ENCODE measurements around the gene NEBL.

The NEBL gene

DNA sequence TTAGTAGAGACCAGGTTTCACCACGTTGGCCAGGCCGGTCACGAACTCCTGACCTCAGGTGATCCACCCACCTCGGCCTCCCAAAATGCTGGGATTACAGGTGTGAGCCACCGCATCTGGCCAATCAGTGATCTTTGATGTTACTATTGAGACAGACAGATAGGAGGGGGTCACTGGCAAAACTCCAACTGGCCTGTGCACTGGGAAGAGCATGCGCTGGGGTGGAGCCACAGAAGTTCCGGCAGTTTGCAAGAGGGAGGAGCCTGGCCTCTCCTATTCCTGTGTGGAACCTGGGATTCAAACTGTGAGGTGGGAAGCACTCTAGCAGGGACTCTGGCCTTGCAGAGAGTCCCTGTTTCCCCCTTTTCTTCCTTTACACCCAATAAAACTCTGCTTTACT, 60.7 kb downstream of the NEBL start:
- H3K4me3 ChIP-seq (replicated peaks in 1 of 2; ENCODE audit: low read depth in 2 of 2, low read length in 2 of 2), result no peak overlapping the region
- no peak for DNase-seq (ENCODE audit: low read depth in 2 of 2)
- TF ChIP-seq, protein P1, sequence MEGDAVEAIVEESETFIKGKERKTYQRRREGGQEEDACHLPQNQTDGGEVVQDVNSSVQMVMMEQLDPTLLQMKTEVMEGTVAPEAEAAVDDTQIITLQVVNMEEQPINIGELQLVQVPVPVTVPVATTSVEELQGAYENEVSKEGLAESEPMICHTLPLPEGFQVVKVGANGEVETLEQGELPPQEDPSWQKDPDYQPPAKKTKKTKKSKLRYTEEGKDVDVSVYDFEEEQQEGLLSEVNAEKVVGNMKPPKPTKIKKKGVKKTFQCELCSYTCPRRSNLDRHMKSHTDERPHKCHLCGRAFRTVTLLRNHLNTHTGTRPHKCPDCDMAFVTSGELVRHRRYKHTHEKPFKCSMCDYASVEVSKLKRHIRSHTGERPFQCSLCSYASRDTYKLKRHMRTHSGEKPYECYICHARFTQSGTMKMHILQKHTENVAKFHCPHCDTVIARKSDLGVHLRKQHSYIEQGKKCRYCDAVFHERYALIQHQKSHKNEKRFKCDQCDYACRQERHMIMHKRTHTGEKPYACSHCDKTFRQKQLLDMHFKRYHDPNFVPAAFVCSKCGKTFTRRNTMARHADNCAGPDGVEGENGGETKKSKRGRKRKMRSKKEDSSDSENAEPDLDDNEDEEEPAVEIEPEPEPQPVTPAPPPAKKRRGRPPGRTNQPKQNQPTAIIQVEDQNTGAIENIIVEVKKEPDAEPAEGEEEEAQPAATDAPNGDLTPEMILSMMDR (IDR thresholded peaks at IDR 0.05; ENCODE audit: low read depth, low read length), result no peak

DNA sequence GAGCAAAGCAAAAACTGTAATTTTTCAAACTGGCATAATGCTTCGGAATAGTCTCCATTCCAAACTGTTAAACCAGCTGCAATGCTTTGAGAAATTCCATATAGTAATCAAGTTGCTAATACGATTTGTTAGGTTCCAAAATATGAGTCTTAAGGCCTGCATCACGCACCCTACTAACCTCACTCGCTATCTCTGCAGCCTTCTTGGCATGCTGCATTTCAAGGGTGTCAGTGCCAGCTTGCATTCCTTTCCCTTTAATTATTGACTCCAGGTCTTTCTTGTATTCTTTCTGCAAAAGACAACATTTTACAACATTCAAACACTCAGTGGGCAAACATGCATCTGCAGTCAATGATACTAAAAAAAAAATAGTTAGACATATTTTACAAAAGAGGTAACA, 61.8 kb downstream of the NEBL start:
- no peak overlapping the region for H3K4me3 ChIP-seq (replicated peaks in 1 of 2; ENCODE audit: low read depth in 2 of 2, low read length in 2 of 2)
- TF ChIP-seq, protein P1 (IDR thresholded peaks at IDR 0.05; ENCODE audit: low read depth, low read length), result no peak
- peak in 1 of 2 donors; percentile 7 for DNase-seq (ENCODE audit: low read depth in 2 of 2)

DNA sequence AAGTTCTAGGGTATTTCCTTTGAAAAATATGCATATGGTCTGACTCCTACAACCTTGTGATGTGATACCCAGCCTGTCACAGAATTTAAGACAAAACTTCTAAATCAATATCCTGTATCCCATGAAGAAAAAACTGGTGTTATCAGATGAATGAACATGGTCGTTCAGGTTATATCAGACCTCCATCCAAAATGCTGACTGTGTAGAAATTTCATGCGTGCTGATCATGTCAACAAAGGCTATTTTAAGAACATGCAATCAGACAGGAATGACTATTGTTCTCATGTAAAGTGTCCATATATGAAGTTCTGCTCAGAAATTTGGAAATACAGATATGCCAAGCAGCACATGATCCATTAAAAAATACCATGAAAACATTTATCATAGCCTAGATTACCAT, 62.3 kb downstream of the NEBL start:
- TF ChIP-seq, protein P1 (IDR thresholded peaks at IDR 0.05; ENCODE audit: low read depth, low read length), result no peak

DNA sequence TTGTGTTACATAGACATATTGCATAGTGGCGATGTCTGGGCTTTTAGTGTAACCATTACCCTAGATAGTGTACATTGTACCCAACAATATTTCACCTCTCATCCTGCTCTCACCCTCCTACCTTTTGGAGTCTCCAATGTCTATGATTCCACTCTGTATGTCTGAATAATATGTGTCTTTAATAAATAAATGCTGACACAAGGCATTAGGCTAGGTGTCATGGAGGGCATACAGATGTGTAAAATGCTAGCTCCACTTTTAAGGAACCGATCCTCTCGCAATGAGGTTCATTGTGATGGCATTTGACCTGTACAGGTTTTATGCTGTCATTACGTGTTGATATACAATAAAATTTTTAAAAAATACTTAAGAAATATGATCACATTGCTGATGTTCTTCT, 74.3 kb downstream of the NEBL start:
- TF ChIP-seq, protein P1 (IDR thresholded peaks at IDR 0.05; ENCODE audit: low read depth, low read length), result no peak
- no peak for DNase-seq (ENCODE audit: low read depth in 2 of 2)
- no peak overlapping the region for H3K4me3 ChIP-seq (replicated peaks in 1 of 2; ENCODE audit: low read depth in 2 of 2, low read length in 2 of 2)

More for the DNA sequence above, 62.3 kb downstream of the NEBL start:
- H3K4me3 ChIP-seq (replicated peaks in 1 of 2; ENCODE audit: low read depth in 2 of 2, low read length in 2 of 2), result no peak overlapping the region
- DNase-seq (ENCODE audit: low read depth in 2 of 2), result no peak

DNA sequence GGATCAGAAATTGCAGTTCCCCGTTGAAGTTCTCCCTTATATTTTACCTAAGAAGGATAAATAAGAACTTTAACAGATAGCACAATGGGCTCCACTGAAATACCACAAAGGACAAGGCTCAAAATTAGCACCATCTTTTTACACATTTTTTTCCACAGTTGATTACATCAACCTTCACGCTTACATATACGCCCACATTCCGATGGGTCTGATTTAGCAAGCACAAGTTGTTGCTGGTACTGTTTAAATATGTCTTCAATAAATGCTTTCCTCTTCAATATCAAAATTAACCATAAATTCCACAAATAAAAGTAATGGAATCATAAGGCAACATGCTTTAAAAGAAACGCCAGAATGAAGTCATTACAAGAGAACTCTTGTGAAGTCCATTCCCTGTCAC, 79.5 kb downstream of the NEBL start:
- no peak for DNase-seq (ENCODE audit: low read depth in 2 of 2)
- TF ChIP-seq, protein P1 (IDR thresholded peaks at IDR 0.05; ENCODE audit: low read depth, low read length), result no peak
- no peak overlapping the region for H3K4me3 ChIP-seq (replicated peaks in 1 of 2; ENCODE audit: low read depth in 2 of 2, low read length in 2 of 2)

DNA sequence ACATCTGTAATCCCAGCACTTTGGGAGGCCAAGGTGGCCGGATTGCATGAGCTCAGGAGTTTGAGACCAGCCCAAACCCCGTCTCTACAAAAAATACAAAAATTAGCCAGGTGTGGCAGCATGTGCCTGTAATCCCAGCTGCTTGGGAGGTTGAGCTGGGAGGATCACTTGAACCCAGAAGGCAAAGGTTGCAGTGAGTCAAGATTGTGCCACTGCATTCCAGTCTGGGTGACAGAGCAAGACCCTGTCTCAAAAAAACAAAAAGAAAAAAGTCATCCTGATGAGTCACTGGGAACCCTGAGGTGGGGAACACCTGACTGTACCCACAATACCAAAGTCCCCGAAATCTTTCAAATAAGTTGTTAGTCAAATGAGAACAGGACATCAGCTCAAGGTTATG, 80.0 kb downstream of the NEBL start:
- H3K4me3 ChIP-seq (replicated peaks in 1 of 2; ENCODE audit: low read depth in 2 of 2, low read length in 2 of 2), result no peak overlapping the region
- DNase-seq (ENCODE audit: low read depth in 2 of 2), result no peak
- TF ChIP-seq, protein P1 (IDR thresholded peaks at IDR 0.05; ENCODE audit: low read depth, low read length), result no peak

DNA sequence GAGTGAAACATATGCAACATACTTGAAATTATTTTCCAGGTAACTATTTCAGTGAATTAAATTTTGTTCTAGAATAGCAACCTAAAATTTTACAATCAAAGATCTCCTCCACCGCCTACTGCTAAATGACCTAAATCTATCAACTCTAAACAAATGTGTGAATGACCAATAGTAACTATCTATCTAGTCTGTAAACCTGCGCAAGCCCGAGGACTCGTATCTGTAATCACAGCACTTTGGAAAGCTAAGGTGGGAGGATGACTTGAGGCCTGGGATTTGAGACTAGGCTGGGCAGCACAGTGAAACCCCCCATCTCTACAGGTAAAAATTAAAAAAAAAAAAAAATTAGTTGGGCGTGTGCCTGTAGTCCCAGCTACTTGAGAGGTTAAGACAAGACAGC, 83.0 kb downstream of the NEBL start:
- no peak overlapping the region for H3K4me3 ChIP-seq (replicated peaks in 1 of 2; ENCODE audit: low read depth in 2 of 2, low read length in 2 of 2)
- TF ChIP-seq, protein P1 (IDR thresholded peaks at IDR 0.05; ENCODE audit: low read depth, low read length), result no peak
- DNase-seq (ENCODE audit: low read depth in 2 of 2), result no peak
